Erythroblast (primary cell): ENCODE results near the gene KIF25.

Source experiments
- GATA1 ChIP-seq: IDR thresholded peaks from 2 replicates; pipeline ENCODE4 v1.6.1; 2011; ENCODE audit warnings: low read depth, mild to moderate bottlenecking, control low read depth, low read length, moderate library complexity
- POLR2A ChIP-seq: IDR thresholded peaks from 2 replicates; pipeline ENCODE4 v1.6.1; 2011; ENCODE audit warnings: mild to moderate bottlenecking, low read length

GRCh38 chr6:168053957-168054471 is 56.5 kb downstream of the KIF25 start:
- TF ChIP-seq POLR2A (no peak), GATA1 (no peak)
